ENCODE results near the gene SPTAN1.
A peak's percentile ranks its signal among the peaks of the same experiment; 100 is the strongest.
"Not testable (repeated sequence)": the region's sequence is repeated elsewhere in the genome, so short reads cannot be mapped to it uniquely, and the experiment has no call there.

SPTAN1 gene

GRCh38 chr9:128552153-128552743, at the start of gene SPTAN1:
Gene SPTAN1 (plus strand): TSS chr9:128552587. CDS start chr9:128566741, 14,154 bp downstream.
- Histone ChIP-seq H3K36me3 (ENCODE audit: insufficient read depth, low read length) (no peaks in the 10 kb centered on the region), H3K9me3 (ENCODE audit: insufficient read depth, low read depth, low read length) (no peaks in the 10 kb centered on the region), H3K4me2 (ENCODE audit: low read depth, low read length, poor library complexity, severe bottlenecking) (peak within 1 kb of the TSS; percentile 88), H3F3A (ENCODE audit: low read depth) (no peaks in the 10 kb centered on the region), H2AFZ (ENCODE audit: low read length) (peak within 1 kb of the TSS; percentile 93), H3K9ac (ENCODE audit: low read depth, low read length, poor library complexity, severe bottlenecking) (peak within 1 kb of the TSS; percentile 75), H3K27me3 (ENCODE audit: insufficient read depth, low read length, poor library complexity, severe bottlenecking) (no peaks in the 10 kb centered on the region), H3K4me1 (ENCODE audit: insufficient read depth, low read length, poor library complexity, severe bottlenecking) (peaks cover 48% of the 10 kb centered on the region), H3K9me2 (replicated peaks; ENCODE audit: low read depth, low read length) (no peaks in the 10 kb centered on the region), H3K79me2 (ENCODE audit: insufficient read depth, low read length) (peaks cover 52% of the 10 kb centered on the region), H4K20me1 (ENCODE audit: insufficient read depth, low read length, poor library complexity, severe bottlenecking) (peaks cover 27% of the 10 kb centered on the region), H3K4me3 (ENCODE audit: low read length, poor library complexity, severe bottlenecking) (peak within 1 kb of the TSS; percentile 76)
- TF ChIP-seq EZH2phosphoT487 (IDR thresholded peaks at IDR 0.05; ENCODE audit: borderline replicate concordance) (no peak), CTCF (conservative IDR thresholded peaks at IDR 0.05; ENCODE audit: low read length) (no peak)

- not testable (repeated sequence) for H3K9me2 ChIP-seq (replicated peaks; ENCODE audit: low read depth, low read length); H2AFZ ChIP-seq (ENCODE audit: low read length); H3K27me3 ChIP-seq (ENCODE audit: insufficient read depth, low read length, poor library complexity, severe bottlenecking); H3F3A ChIP-seq (ENCODE audit: low read depth); H4K20me1 ChIP-seq (ENCODE audit: insufficient read depth, low read length, poor library complexity, severe bottlenecking); H3K9me3 ChIP-seq (ENCODE audit: insufficient read depth, low read depth, low read length); H3K4me3 ChIP-seq (ENCODE audit: low read length, poor library complexity, severe bottlenecking)
- H3K4me1 ChIP-seq (ENCODE audit: insufficient read depth, low read length, poor library complexity, severe bottlenecking), result peaks cover 18% of the 10 kb centered on the region
- H3K4me2 ChIP-seq (ENCODE audit: low read depth, low read length, poor library complexity, severe bottlenecking), result peak overlapping the region; percentile 74
- peaks cover 32% of the 10 kb centered on the region; the same call in 1 of the 2 replicates for H3K36me3 ChIP-seq (ENCODE audit: insufficient read depth, low read length)
- peaks cover 26% of the 10 kb centered on the region for H3K79me2 ChIP-seq (ENCODE audit: insufficient read depth, low read length)
- peak overlapping the region; percentile 76 for H3K9ac ChIP-seq (ENCODE audit: low read depth, low read length, poor library complexity, severe bottlenecking)
Measured at GRCh38 chr9:128503415-128503825, 49.0 kb upstream of the SPTAN1 start.

DNA sequence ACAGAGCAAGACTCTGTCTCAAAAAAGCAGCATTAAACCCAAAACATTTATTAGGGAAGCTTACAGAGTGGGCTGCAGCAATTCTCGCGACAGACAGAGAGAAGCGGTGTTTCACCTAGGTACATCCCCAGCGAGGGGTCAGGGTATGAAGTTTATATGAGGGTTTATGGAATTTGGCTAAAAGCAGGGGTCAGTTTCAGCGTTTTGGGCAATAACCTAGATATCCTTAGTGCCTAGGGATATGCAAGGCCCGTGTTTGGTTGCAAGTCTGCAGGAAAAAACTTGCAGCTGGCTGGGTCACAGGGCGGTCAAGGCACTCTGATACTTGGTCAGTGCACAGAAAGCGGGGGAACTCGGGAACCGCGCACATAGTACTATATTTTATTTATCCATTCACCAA, 48.5 kb upstream of the SPTAN1 start:
- peaks cover 28% of the 10 kb centered on the region; the same call in 1 of the 2 replicates for H3K36me3 ChIP-seq (ENCODE audit: insufficient read depth, low read length)

More for the DNA sequence above, 48.5 kb upstream of the SPTAN1 start:
- H3K9me3 ChIP-seq (ENCODE audit: insufficient read depth, low read depth, low read length), result no peaks in the 10 kb centered on the region
- peak overlapping the region; percentile 80 for H3K4me3 ChIP-seq (ENCODE audit: low read length, poor library complexity, severe bottlenecking)
- TF ChIP-seq EZH2phosphoT487 (IDR thresholded peaks at IDR 0.05; ENCODE audit: borderline replicate concordance) (no peak), CTCF (conservative IDR thresholded peaks at IDR 0.05; ENCODE audit: low read length) (no peak)
- H3K9ac ChIP-seq (ENCODE audit: low read depth, low read length, poor library complexity, severe bottlenecking), result peak overlapping the region; percentile 76
- H3K27me3 ChIP-seq (ENCODE audit: insufficient read depth, low read length, poor library complexity, severe bottlenecking), result no peaks in the 10 kb centered on the region
- peak overlapping the region; percentile 74 for H3K4me2 ChIP-seq (ENCODE audit: low read depth, low read length, poor library complexity, severe bottlenecking)
- H3K9me2 ChIP-seq (replicated peaks; ENCODE audit: low read depth, low read length), result no peaks in the 10 kb centered on the region
- H2AFZ ChIP-seq (ENCODE audit: low read length), result peak overlapping the region; percentile 65; the same call in 1 of the 2 replicates
- H3K79me2 ChIP-seq (ENCODE audit: insufficient read depth, low read length), result peaks cover 26% of the 10 kb centered on the region
- peaks cover 5% of the 10 kb centered on the region for H4K20me1 ChIP-seq (ENCODE audit: insufficient read depth, low read length, poor library complexity, severe bottlenecking)
- no peaks in the 10 kb centered on the region for H3F3A ChIP-seq (ENCODE audit: low read depth)
- peaks cover 19% of the 10 kb centered on the region for H3K4me1 ChIP-seq (ENCODE audit: insufficient read depth, low read length, poor library complexity, severe bottlenecking)

Data from Loucy (cell line).